Measurements from ENCODE around the gene LIX1. TPM values are rescaled to one million over a fixed set of nuclear protein-coding genes. Genes with fewer than 3 reads are reported as not detected.
"Not testable (repeated sequence)": the region's sequence is repeated elsewhere in the genome, so short reads cannot be mapped to it uniquely, and the experiment has no call there.

The LIX1 gene
- total RNA-seq, 2 experiments from 2014 or later, result not detected

DNA sequence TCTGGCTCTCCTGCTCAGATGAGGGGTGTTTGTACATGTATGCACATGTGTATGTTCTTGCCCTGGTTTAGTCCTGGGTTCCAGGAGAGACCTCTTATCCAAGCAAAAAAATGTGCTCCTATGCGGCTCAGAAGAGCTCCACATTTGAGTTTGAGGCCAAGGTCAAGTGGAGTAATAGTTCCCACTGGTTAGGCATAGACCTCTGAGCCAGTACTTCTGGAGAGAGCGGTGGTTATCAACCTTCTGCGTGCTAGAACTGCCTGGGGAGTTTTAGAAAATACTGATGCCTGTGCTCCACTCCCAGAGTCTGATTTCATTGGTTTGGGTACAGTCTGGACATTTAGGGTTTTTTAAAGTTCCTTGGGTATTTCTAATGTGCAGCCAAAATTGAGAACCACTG, 51.5 kb downstream of the LIX1 start:
- H3K27me3 Mint-ChIP-seq, result peaks cover 26% of the 10 kb centered on the region
- no peak for ATAC-seq (ENCODE audit: low read depth)
- POLR2A ChIA-PET, result no interaction called here
- H3K4me1 Mint-ChIP-seq, result peaks cover 18% of the 10 kb centered on the region
- H3K9me3 Mint-ChIP-seq, result no peaks in the 10 kb centered on the region
- DNase-seq, result no peak
- H3K27ac Mint-ChIP-seq, result no peak overlapping the region
- no peak overlapping the region for H3K4me3 Mint-ChIP-seq
- H3K36me3 Mint-ChIP-seq, result peaks cover 6% of the 10 kb centered on the region

DNA sequence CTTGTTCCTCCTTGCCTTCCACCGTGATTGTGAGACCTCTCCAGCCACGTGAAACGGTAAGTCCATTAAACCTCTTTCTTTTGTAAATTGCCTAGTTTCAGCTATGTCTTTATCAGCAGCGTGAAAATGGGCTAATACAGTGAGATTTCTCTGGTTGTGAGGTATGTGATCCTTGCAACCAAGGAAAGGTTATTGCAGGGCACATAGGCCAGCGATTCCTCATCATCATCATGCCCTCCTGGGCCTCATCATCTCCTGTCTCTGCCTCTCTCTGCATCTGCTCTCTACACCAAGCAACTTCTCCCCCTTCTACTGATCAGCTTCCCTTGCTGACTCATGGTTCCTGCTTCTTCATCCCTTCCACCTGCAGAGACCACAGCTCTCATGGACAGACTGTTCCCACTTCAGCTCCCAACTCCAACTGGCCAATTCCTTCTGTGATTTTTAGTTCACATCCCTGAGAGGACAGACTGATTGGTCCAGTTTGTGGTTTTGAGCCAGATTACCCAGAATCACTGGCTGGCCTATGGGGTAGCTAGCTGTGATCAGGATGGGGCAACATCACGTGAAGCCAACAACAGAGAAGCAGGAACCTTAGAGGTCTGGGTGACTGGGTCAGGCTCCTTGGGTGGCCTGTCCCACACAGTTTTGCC, 53.1 kb downstream of the LIX1 start:
- H3K4me1 Mint-ChIP-seq, result peaks cover 3% of the 10 kb centered on the region
- no peaks in the 10 kb centered on the region for H3K36me3 Mint-ChIP-seq
- no peak overlapping the region for H3K27ac Mint-ChIP-seq
- POLR2A ChIA-PET, result no interaction called here
- H3K9me3 Mint-ChIP-seq, result peaks cover 3% of the 10 kb centered on the region
- H3K4me3 Mint-ChIP-seq, result no peak overlapping the region
- DNase-seq (no peak), ATAC-seq (ENCODE audit: low read depth) (no peak)
- H3K27me3 Mint-ChIP-seq, result peaks cover 26% of the 10 kb centered on the region

DNA sequence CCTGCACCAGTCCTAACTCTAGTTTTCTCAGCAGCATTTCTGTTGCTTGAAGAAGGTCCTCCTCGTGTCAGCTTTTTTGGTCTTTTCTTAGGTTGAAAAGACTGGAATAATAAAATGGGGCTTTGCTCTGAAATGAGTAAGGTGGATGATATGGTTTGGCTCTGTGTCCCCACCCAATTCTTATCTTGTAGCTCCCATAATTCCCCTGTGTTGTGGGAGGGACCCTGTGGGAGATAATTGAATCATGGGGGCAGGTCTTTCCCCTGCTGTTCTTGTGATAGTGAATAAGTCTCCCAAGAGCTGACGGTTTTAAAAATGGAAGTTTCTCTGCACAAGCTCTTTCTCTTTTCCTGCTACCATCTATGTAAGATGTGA, 53.6 kb downstream of the LIX1 start:
- Mint-ChIP-seq H3K4me1 (peaks cover 3% of the 10 kb centered on the region), H3K27ac (no peak overlapping the region), H3K4me3 (no peak overlapping the region), H3K27me3 (peaks cover 26% of the 10 kb centered on the region), H3K36me3 (no peaks in the 10 kb centered on the region), H3K9me3 (peaks cover 3% of the 10 kb centered on the region)
- POLR2A ChIA-PET, result no interaction called here
- DNase-seq (no peak), ATAC-seq (ENCODE audit: low read depth) (no peak)

DNA sequence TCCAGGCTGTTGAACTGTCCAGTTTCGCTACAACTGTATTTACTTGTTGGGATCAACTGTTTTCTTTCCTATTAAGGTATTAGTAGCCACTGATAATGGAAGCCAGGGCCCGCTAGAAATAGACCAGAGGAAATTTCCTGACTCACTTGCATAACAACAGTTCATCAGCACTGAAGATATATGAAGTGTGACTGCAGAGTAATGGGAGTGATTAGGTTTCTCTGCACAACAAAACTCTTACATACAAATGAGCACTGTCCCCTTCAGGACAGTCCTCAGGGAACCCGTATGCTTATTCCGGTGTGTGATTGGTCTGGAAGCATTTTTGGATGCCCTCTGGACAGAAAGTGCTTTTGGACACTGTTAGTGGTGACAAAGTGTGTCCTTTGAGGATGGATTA, 55.3 kb downstream of the LIX1 start:
- Mint-ChIP-seq H3K36me3 (no peaks in the 10 kb centered on the region), H3K27ac (no peak overlapping the region)

DNA sequence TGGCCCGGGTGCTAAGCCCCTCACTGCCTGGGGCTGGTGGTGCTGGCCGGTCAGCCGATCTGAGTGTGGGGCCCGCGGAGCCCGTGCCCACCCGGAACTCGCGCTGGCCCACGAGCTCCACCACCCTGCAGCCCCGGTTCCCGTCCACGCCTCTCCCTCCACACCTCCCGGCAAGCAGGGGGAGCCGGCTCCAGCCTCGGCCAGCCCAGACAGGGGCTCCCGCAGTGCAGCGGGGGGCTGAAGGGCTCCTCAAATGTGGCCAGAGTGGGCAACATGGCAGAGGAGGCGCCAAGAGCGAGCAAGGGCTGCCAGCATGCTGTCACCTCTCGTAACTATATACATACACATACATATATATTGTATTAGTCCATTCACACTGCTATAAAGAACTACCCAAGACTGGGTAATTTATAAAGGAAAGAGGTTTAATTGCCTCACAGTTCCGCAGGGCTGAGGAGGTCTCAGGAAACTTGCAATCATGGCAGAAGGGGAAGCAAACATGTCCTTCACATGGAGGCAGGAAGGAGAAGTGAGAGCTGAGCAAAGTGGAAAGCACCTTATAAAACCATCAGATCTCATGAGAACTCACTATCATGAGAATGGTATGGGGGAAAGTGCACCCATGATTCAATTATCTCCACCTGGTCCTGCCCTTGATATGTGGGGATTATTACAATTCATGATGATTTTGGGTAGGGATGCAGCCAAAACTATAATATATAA, 56.8 kb downstream of the LIX1 start:
- DNase-seq (no peak), ATAC-seq (ENCODE audit: low read depth) (no peak)
- Mint-ChIP-seq H3K4me3 (no peak overlapping the region), H3K9me3 (peaks cover 3% of the 10 kb centered on the region), H3K36me3 (no peaks in the 10 kb centered on the region), H3K27ac (no peak overlapping the region), H3K27me3 (peaks cover 15% of the 10 kb centered on the region), H3K4me1 (peaks cover 14% of the 10 kb centered on the region)
- POLR2A ChIA-PET, result no interaction called here

More for the DNA sequence above, 55.3 kb downstream of the LIX1 start:
- H3K4me1 Mint-ChIP-seq, result peaks cover 7% of the 10 kb centered on the region
- DNase-seq (no peak), ATAC-seq (ENCODE audit: low read depth) (no peak)
- H3K27me3 Mint-ChIP-seq, result peaks cover 22% of the 10 kb centered on the region
- no peak overlapping the region for H3K4me3 Mint-ChIP-seq
- H3K9me3 Mint-ChIP-seq, result peaks cover 3% of the 10 kb centered on the region
- POLR2A ChIA-PET, result no interaction called here

DNA sequence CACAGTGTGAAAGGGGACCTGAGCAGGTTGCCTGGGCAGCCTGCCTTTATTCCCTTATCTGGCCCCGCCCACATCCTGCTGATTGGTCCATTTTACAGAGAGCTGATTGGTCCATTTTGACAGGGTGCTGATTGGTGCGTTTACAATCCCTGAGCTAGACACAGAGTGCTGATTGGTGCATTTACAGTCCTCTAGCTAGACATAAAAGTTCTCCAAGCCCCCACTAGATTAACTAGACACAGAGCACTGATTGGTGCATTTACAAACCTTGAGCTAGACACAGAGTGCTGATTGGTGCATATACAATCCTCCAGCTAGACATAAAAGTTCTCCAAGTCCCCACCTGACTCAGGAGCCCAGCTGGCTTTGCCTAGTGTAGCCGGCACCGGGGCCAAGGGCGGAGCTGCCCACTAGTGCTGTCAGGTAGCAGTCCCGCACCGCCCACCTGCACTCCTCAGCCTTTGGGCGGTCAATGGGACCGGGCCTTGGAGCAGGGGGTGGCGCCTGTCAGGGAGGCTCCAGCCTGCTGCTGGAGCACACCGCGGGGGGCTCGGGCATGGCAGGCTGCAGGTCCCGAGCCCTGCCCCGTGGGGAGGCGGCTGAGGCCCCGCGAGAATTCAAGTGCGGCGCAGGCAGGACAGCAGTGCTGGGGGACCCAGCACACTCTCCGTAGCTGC, 57.5 kb downstream of the LIX1 start:
- DNase-seq; ATAC-seq (ENCODE audit: low read depth); H3K9me3 Mint-ChIP-seq; H3K36me3 Mint-ChIP-seq; H3K4me3 Mint-ChIP-seq; POLR2A ChIA-PET; H3K27ac Mint-ChIP-seq: not testable (repeated sequence)
- Mint-ChIP-seq H3K4me1 (peaks cover 14% of the 10 kb centered on the region), H3K27me3 (peaks cover 16% of the 10 kb centered on the region)

DNA sequence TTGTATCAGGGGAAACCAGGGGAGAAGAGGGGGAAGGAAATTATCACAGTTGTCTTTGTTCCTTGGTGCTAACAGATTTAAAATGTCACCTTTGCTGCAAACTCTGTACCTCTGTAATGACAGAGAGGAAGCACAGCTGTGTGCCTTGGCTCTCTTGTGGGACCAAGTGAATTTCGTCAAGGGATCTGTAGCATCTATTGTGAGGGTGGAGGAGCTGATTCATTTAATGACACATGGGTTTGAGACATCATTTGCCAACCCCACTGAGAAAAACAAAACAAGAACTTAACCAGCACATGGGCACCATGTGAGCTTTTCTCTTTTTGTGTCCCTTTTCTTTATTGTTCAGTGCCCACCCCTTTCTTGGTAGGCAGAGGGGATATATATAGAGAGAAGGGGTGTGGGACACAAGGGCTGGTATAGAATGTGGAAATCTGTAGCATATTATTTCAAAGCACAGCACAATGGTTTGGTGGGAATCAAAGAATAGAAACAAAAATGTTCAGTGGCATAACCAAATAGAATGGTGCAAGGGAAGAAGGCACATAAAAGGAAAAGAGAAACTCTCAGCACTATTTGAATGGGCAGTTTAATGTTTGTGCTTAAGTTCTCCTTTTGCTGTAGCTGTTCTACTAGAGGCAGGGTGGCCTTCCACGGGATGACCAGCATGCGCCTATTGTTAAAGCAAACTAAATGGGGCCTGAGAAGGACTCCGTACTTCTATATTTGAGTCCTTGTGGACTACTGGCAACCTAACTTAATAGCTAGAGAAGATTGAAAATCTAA, 63.3 kb downstream of the LIX1 start:
- no peaks in the 10 kb centered on the region for H3K9me3 Mint-ChIP-seq
- ATAC-seq (ENCODE audit: low read depth) (no peak), DNase-seq (no peak)
- no peak overlapping the region for H3K27ac Mint-ChIP-seq
- H3K27me3 Mint-ChIP-seq, result peaks cover 11% of the 10 kb centered on the region
- POLR2A ChIA-PET, result interaction anchor here (0.6 kb wide), 1 partner anchor 83 kb away, joined by 3 read pairs; no protein-coding TSS in a partner anchor
- H3K4me3 Mint-ChIP-seq, result no peak overlapping the region
- H3K4me1 Mint-ChIP-seq, result peaks cover 19% of the 10 kb centered on the region
- no peaks in the 10 kb centered on the region for H3K36me3 Mint-ChIP-seq

DNA sequence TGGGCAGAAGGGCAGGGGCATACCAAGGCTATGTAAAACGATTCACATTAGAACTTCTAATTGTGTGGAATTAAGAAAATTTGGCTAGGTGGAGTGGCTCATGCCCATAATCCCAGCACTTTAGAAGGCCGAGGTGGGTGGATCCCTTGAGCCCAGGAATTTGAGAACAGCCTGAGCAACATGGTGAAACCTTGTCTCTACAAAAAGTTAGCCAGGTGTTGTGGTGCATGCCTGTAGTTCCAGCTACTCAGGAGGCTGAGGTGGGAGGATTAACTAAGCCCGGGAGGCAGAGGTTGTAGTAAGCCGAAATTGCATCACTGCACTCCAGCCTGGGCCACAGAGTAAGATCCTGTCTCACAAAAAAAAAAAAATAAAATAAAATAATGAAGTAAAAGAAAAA, 65.2 kb downstream of the LIX1 start:
- Mint-ChIP-seq H3K4me1 (peaks cover 18% of the 10 kb centered on the region), H3K27me3 (peaks cover 11% of the 10 kb centered on the region), H3K36me3 (no peaks in the 10 kb centered on the region), H3K4me3 (no peak overlapping the region), H3K27ac (no peak overlapping the region), H3K9me3 (no peaks in the 10 kb centered on the region)
- no peak for DNase-seq
- no peak for ATAC-seq (ENCODE audit: low read depth)
- POLR2A ChIA-PET, result no interaction called here

DNA sequence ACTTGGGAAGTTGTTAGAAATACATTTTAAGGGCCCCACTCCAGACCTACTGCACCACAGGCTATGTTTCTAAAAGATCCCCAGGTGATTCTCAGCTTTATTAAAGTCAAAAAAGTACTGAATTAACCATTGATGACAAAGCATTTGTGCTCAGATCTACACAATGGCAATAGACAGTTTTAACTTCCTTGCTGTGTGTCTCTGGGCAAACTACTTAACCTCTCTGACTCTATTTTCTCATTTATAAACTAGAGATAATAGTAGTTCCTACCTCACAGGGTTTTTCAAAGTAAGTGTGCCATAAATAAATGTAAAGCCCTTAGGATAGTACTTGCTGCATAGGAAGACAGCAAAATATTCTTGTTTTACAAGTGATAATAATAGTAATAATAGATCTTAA, 66.3 kb downstream of the LIX1 start:
- Mint-ChIP-seq H3K4me1 (peaks cover 12% of the 10 kb centered on the region), H3K9me3 (no peaks in the 10 kb centered on the region), H3K27me3 (peaks cover 11% of the 10 kb centered on the region), H3K27ac (no peak overlapping the region), H3K36me3 (no peaks in the 10 kb centered on the region), H3K4me3 (no peak overlapping the region)
- ATAC-seq (ENCODE audit: low read depth) (no peak), DNase-seq (no peak)
- POLR2A ChIA-PET, result no interaction called here

DNA sequence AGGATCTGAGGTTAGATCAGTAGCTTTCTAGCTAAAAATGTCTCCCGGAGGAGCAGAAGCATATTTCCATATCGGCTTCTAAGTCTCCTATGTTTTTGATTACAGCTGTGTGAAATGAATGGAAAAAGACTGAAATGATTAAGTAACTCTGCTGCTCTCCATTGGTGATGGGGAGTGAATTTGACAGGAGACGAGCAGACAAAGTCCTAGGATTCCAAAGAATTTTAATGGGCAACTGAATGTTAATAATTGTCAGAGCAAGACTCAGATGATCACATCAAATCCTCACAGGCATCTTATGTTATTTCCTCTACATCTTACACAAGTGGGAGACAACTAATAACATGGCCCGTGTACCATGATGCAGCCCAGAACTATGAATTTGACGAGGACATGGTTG, 66.8 kb downstream of the LIX1 start:
- peaks cover 10% of the 10 kb centered on the region for H3K4me1 Mint-ChIP-seq
- ATAC-seq (ENCODE audit: low read depth) (no peak), DNase-seq (no peak)
- H3K4me3 Mint-ChIP-seq, result no peak overlapping the region
- H3K9me3 Mint-ChIP-seq, result no peaks in the 10 kb centered on the region
- peaks cover 8% of the 10 kb centered on the region for H3K27me3 Mint-ChIP-seq
- POLR2A ChIA-PET, result no interaction called here
- H3K27ac Mint-ChIP-seq, result no peak overlapping the region
- no peaks in the 10 kb centered on the region for H3K36me3 Mint-ChIP-seq

DNA sequence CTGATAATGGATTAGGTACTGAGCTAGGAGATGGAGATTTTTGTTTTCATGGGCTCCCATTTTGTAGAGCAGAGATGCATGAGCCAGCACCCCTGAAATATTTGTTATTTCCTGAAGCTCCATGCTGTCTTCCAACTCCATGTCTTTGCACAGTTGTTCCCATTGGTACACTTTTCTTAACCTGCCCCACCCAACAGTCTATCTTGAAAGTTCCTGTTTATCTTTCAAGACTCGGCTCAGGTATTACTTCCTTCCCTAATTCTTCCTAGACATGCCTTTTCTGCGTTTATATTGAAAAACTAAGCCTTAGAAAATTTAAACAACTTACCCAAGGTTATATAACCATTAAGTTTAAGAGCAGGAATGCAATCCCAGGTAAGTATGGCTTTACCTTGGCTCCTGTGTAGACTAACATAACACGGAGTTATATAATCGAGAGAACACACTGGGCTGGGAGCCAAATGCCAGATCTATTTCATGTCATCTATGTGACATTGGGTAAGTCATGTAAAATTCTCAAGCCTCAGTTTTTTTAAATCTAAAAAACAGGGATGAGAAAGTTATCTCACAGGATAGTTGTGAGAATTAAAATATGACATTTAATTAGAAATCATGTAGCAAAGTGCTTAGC, 67.4 kb downstream of the LIX1 start:
- ATAC-seq (ENCODE audit: low read depth) (no peak), DNase-seq (no peak)
- Mint-ChIP-seq H3K9me3 (no peaks in the 10 kb centered on the region), H3K27me3 (peaks cover 3% of the 10 kb centered on the region), H3K4me3 (no peak overlapping the region), H3K27ac (no peak overlapping the region), H3K4me1 (peaks cover 10% of the 10 kb centered on the region), H3K36me3 (no peaks in the 10 kb centered on the region)
- POLR2A ChIA-PET, result no interaction called here

DNA sequence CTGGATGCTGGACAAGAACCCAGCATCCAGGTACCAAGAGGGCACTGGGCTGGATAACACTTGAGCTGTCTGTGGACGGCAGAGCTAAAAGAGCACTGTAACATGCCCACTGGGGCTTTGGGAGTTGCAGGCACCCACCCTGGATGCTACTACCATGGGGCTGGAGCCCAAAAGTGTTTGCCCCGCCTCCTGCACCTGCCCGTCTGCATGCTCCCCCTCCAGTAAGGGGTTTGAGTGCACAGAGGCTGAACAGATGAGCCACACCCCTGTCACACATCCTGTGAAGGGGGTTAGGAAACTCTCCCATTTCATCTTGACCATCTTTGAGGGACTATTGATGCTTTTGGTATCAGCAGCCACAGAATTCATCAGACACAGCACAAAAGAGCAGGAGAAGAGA, 69.0 kb downstream of the LIX1 start:
- no peak for ATAC-seq (ENCODE audit: low read depth)
- no peak for DNase-seq
- H3K36me3 Mint-ChIP-seq, result no peaks in the 10 kb centered on the region
- H3K9me3 Mint-ChIP-seq, result no peaks in the 10 kb centered on the region
- POLR2A ChIA-PET, result no interaction called here
- H3K4me3 Mint-ChIP-seq, result no peak overlapping the region
- peaks cover 4% of the 10 kb centered on the region for H3K27me3 Mint-ChIP-seq
- H3K4me1 Mint-ChIP-seq, result peaks cover 5% of the 10 kb centered on the region
- no peak overlapping the region for H3K27ac Mint-ChIP-seq

DNA sequence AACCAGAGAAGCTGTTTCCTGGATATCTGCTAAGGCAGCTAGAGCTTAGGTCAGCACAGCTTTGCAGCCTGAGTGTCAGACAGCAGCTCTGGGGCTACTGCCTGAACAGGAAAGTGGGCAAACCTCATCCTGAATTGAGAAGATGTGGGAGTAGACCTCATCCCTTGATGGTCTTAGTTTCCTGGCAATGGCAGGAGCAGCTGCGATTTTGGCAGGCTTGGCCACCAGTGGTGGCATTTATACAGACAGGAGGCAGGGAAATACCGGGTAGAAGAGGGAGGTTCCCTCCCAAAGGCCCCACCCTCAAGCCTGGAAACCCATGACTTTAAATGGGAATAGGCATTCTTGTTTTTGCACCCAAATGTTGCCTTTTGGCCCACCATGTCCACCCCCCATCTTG, 69.7 kb downstream of the LIX1 start:
- H3K9me3 Mint-ChIP-seq, result no peaks in the 10 kb centered on the region
- no peak for DNase-seq
- no peak overlapping the region for H3K4me3 Mint-ChIP-seq
- POLR2A ChIA-PET, result no interaction called here
- no peaks in the 10 kb centered on the region for H3K36me3 Mint-ChIP-seq
- peaks cover 5% of the 10 kb centered on the region for H3K27me3 Mint-ChIP-seq
- peaks cover 7% of the 10 kb centered on the region for H3K4me1 Mint-ChIP-seq
- no peak overlapping the region for H3K27ac Mint-ChIP-seq
- no peak for ATAC-seq (ENCODE audit: low read depth)

Data from activated naive CD8-positive, alpha-beta T cell treated with anti-CD3 and anti-CD28 coated beads, Interleukin-2, amount 10 ng/mL, durations not matched to agents 7 days and 5 days (primary cell).